CD4-positive, CD25-positive, alpha-beta regulatory T cell (primary cell): ENCODE data around the gene RNF126. TPM values are rescaled to one million over a fixed set of nuclear protein-coding genes. Genes with fewer than 3 reads are reported as not detected.

Experiments used
- ATAC-seq, 2 donors: fragments of 150-1000 bp; cut with Tn5 transposase; one replicate each; pipeline ENCODE4 v1.10.0; 2021; ENCODE audit warnings: low read depth in 2 of 2, moderate number of reproducible peaks in 2 of 2, moderate library complexity in 1 of 2
- DNase-seq, 3 donors: peaks; one replicate each; pipeline versions ENCODE4 v3.0.0 to v3.0.0-alpha.2; 2012 to 2022; ENCODE audit warnings: mixed read lengths in 1 of 3
- H3K27ac ChIP-seq: one replicate; pipeline ENCODE4 v1.7.0; 2013; ENCODE audit warnings: mild to moderate bottlenecking, low read length; ENCODE audit not compliant: insufficient read depth, poor library complexity, severe bottlenecking
- H3K27me3 ChIP-seq: one replicate; pipeline ENCODE4 v1.7.0; 2013; ENCODE audit warnings: low read length; ENCODE audit not compliant: control insufficient read depth, insufficient read depth
- H3K36me3 ChIP-seq: one replicate; pipeline ENCODE4 v1.7.0; 2013; ENCODE audit warnings: mild to moderate bottlenecking, low read length, moderate library complexity; ENCODE audit not compliant: control insufficient read depth, insufficient read depth
- H3K4me1 ChIP-seq: 2 replicates; pipeline ENCODE4 v1.7.0; 2013; ENCODE audit warnings: mild to moderate bottlenecking, low read length; ENCODE audit not compliant: insufficient read depth, control insufficient read depth, poor library complexity, severe bottlenecking
- H3K4me3 ChIP-seq: one replicate; pipeline ENCODE4 v1.7.0; 2013; ENCODE audit warnings: low read depth, mild to moderate bottlenecking, low read length, moderate library complexity
- H3K9me3 ChIP-seq, 2 experiments: 1 replicate in 1 of 2; 2 replicates in 1 of 2; pipeline ENCODE4 v1.7.0; 2013; ENCODE audit warnings: low read length in 2 of 2, mild to moderate bottlenecking in 1 of 2, moderate library complexity in 1 of 2; ENCODE audit not compliant: control insufficient read depth in 2 of 2
- H3K27ac Mint-ChIP-seq, 3 donors: one replicate each; pipeline ENCODE4 v1.8.0; 2020 to 2022; ENCODE audit warnings: mild to moderate bottlenecking in 3 of 3, mixed read lengths in 3 of 3, moderate library complexity in 2 of 3
- H3K27me3 Mint-ChIP-seq: one replicate; pipeline ENCODE4 v1.8.0; 2022; ENCODE audit warnings: mild to moderate bottlenecking, mixed read lengths
- H3K36me3 Mint-ChIP-seq: one replicate; pipeline ENCODE4 v1.8.0; 2020; ENCODE audit warnings: mixed read lengths
- H3K4me1 Mint-ChIP-seq, 4 donors: one replicate each; pipeline ENCODE4 v1.8.0; 2020 to 2022; ENCODE audit warnings: mixed read lengths in 4 of 4, mild to moderate bottlenecking in 1 of 4
- H3K4me3 Mint-ChIP-seq, 4 donors: one replicate each; pipeline ENCODE4 v1.8.0; 2020 to 2022; ENCODE audit warnings: mild to moderate bottlenecking in 4 of 4, mixed read lengths in 4 of 4, moderate library complexity in 3 of 4
- H3K9me3 Mint-ChIP-seq, 7 donors: one replicate each; pipeline ENCODE4 v1.8.0; 2020 to 2022; ENCODE audit warnings: mixed read lengths in 7 of 7, mild to moderate bottlenecking in 3 of 7, moderate library complexity in 2 of 7
- polyA plus RNA-seq, 4 donors: library from polyadenylated mRNA; unstranded; fragments of 300-500 nt; fragmentation: Illumina TruSeq; gene quantifications; one replicate each; pipeline ENCODE4 v1.2.3, GENCODE V29; 2021
- total RNA-seq: library from RNA; stranded (reverse); gene quantifications from one replicate; pipeline ENCODE4 v1.2.3, GENCODE V29; 2022

Gene RNF126
- total and polyA plus RNA-seq, 5 donors from 2014 or later, result 57.2 to 124 (median 78.5) TPM

DNA sequence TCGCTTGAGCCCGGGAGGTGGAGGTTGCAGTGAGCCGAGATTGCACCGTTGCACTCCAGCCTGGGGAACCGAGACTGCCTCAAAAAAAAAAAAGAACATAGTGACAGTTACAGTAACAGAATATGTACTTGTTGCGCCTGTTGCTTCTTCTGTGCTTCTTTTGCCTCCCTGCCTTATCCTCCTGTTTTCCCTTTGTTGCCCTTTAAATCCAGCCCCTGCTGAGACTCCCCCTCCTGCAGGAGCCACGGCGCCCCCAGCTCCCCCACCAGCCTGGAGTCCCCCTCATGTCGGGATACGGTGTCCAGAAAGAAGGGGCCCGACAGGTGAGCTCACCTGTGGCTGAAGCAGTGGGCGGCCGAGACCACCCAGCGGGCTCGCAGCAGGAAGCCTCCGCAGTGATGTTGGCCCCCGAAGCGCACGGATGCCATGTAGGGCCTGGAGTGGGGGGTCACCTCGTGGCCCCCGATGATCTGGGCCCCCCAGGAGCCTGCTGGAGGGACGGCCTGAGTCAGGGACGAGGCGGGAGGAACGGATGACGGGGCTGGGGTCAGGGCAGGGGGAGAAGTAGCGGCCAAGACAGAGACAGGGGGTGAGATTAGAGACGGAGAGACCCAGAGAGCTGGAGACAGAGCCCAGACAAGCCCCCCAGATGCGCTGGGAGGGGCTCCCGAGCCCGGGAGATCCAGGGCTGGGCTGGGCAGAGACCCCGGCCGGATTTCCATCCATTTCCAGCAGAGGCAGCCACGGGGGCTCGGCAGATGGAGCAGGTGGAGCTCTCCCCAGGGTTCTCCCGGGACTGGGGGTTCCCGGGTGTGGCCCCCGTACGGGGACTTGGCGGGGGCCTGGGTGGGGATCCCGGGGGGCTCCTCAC lies 31.7 kb upstream of the RNF126 start:
- no peaks in the 10 kb centered on the region for H3K9me3 Mint-ChIP-seq
- H3K27ac Mint-ChIP-seq, result no peak overlapping the region
- no peak overlapping the region for H3K27ac ChIP-seq
- H3K27me3 ChIP-seq, result no peaks in the 10 kb centered on the region
- DNase-seq (no peak), ATAC-seq (no peak)
- H3K27me3 Mint-ChIP-seq, result peaks cover 23% of the 10 kb centered on the region
- H3K4me3 ChIP-seq, result no peak overlapping the region
- no peaks in the 10 kb centered on the region for H3K9me3 ChIP-seq
- no peaks in the 10 kb centered on the region for H3K36me3 Mint-ChIP-seq
- peaks cover 0 to 4% (median 0%) of the 10 kb centered on the region in 4 donors for H3K4me1 Mint-ChIP-seq
- no peak overlapping the region for H3K4me3 Mint-ChIP-seq
- H3K4me1 ChIP-seq, result peaks cover 6% of the 10 kb centered on the region
- H3K36me3 ChIP-seq, result no peaks in the 10 kb centered on the region

DNA sequence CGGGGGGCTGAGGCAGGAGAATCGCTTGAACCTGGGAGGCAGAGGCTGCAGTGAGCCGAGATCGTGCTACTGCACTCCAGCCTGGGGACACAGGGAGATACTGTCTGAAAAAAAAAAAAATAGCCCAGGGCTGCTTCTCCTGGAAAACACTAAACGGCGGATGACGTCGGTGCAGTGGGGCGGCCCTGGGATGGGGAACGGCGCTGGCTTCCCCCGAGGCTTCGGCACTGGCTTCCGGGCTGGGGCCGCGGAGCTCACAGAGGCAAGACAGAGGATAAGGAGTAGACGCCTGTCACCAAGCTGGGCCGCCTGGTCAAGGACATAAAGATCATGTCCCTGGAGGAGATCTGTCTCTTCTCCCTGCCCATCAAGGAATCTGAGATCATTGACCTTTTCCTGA lies 27.2 kb upstream of the RNF126 start:
- no peak for ATAC-seq
- Mint-ChIP-seq H3K27ac (no peak overlapping the region), H3K27me3 (peaks cover 6% of the 10 kb centered on the region), H3K9me3 (peaks cover 0 to 5% (median 0%) of the 10 kb centered on the region in 7 donors), H3K36me3 (no peaks in the 10 kb centered on the region), H3K4me1 (no peaks in the 10 kb centered on the region), H3K4me3 (no peak overlapping the region)
- no peaks in the 10 kb centered on the region for H3K27me3 ChIP-seq
- no peak overlapping the region for H3K4me3 ChIP-seq
- no peak overlapping the region for H3K27ac ChIP-seq
- peaks cover under 1% of the 10 kb centered on the region for H3K4me1 ChIP-seq
- H3K9me3 ChIP-seq, result no peaks in the 10 kb centered on the region
- H3K36me3 ChIP-seq, result no peaks in the 10 kb centered on the region
- no peak for DNase-seq

DNA sequence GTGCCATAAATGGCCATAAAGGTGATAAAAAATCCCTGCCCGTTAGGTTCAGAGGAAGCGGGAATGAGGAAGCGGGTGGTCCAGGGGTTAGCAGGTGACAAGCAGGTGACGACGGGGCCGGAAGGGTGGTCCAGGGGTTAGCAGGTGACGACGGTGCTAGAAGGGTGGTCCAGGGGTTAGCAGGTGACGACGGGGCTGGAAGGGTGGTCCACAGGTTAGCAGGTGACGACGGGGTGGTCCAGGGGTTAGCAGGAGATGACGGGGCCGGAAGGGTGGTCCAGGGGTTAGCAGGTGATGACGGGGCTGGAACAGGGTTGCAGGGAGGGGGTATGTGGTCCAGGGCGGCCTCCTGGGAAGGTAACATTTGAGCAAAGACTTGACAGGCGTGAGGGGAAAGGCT lies 26.0 kb upstream of the RNF126 start:
- Histone ChIP-seq H3K27me3 (no peaks in the 10 kb centered on the region), H3K4me3 (no peak overlapping the region), H3K4me1 (no peaks in the 10 kb centered on the region), H3K9me3 (no peaks in the 10 kb centered on the region), H3K27ac (no peak overlapping the region), H3K36me3 (no peaks in the 10 kb centered on the region)
- Mint-ChIP-seq H3K27ac (no peak overlapping the region), H3K4me1 (no peaks in the 10 kb centered on the region), H3K4me3 (peak overlapping the region in 1 of 4 donors; percentile 63), H3K9me3 (peaks cover 0 to 5% (median 0%) of the 10 kb centered on the region in 7 donors), H3K36me3 (no peaks in the 10 kb centered on the region), H3K27me3 (no peaks in the 10 kb centered on the region)
- DNase-seq (no peak), ATAC-seq (no peak)

DNA sequence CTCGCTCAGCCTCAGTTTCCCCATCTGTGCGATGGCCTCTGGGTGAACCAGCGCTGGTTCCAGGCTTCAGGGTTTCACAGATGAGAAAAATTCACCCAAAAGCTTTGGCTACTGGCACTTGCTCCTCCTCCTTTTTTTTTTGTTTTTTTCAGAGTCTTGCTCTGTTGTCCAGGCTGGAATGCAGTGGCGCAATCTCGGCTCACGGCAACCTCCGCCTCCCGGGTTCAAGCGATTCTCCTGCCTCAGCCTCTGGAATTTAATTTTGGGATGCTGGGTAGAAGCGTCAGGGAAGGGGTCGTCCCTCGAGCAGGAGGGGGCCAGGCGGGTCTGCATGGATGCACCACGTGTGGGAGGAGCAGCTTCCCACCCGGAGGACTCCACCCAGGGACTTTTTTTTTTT lies 25.2 kb upstream of the RNF126 start:
- H3K4me1 Mint-ChIP-seq, result no peaks in the 10 kb centered on the region
- no peak overlapping the region for H3K4me3 Mint-ChIP-seq
- Histone ChIP-seq H3K27me3 (no peaks in the 10 kb centered on the region), H3K4me1 (no peaks in the 10 kb centered on the region), H3K9me3 (no peaks in the 10 kb centered on the region), H3K27ac (no peak overlapping the region), H3K4me3 (no peak overlapping the region), H3K36me3 (no peaks in the 10 kb centered on the region)
- no peaks in the 10 kb centered on the region for H3K27me3 Mint-ChIP-seq
- no peak overlapping the region for H3K27ac Mint-ChIP-seq
- H3K36me3 Mint-ChIP-seq, result no peaks in the 10 kb centered on the region
- DNase-seq (no peak), ATAC-seq (no peak)
- H3K9me3 Mint-ChIP-seq, result peaks cover 0 to 5% (median 0%) of the 10 kb centered on the region in 7 donors

DNA sequence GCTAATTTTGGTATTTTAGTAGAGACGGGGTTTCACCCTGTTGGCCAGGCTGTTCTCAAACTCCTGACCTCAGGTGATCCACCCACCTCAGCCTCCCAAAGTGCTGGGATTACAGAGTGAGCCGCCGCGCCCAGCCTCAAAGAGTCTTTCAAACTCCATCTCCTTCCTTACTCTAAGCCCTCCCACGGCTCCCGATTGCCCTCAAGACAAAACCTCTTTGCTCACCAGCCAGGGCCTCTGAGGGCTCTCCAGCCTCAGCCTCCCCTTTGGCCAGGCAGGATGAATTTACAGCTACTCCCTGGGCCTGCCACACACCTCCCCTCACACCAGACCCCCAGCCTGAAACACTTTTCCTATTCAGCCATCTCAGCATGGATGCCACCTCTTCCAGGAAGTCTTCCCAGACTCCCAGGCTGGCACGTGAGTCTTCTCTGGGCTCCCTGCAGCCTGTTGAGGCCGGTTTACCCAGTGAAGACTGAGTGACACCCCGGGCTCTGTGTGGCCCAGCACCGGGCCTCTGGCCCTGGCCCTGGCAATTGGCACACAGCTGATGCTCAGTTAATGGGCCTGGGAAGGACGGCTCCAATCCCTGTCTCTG lies 24.7 kb upstream of the RNF126 start:
- H3K27ac Mint-ChIP-seq, result no peak overlapping the region

DNA sequence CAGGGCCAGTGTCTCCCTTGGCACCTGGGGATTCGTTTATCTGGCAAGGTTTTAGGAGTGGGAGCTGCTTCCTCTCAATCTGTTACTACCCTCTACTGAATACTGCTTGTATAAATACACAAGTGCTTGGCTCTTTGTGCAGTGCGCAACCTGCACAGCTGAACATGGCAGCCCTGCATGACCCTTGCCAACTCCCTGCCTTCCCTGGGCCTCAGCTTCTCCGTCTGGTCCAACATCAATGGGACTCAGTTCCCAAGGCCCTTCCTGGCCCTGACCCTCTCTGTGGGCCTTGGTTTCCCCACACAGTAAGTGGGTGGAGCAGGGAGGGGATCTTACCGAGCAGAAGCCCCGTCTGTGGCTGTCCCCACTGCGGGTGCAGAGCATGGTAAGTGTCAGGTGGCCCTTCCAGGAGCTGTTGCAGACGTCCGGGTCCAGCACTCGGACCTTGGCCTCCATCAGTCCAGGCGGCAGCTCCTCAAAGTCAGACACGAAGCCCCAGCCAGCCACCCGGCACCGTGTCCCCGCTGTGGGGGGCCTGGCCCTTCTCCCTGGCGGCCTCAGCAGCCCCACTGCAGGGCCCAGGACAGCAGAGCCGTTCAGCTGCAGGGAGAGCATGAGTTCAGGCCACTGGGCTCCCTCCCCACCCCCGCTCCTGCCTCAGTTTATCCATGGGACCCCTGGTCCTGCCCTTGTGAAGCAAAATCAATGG lies 23.7 kb upstream of the RNF126 start:
- Mint-ChIP-seq H3K4me1 (no peaks in the 10 kb centered on the region), H3K27ac (no peak overlapping the region), H3K9me3 (peaks cover 0 to 5% (median 0%) of the 10 kb centered on the region in 7 donors), H3K4me3 (peak overlapping the region in 1 of 4 donors; percentile 63), H3K27me3 (no peaks in the 10 kb centered on the region), H3K36me3 (no peaks in the 10 kb centered on the region)
- H3K27ac ChIP-seq, result no peak overlapping the region
- H3K36me3 ChIP-seq, result no peaks in the 10 kb centered on the region
- H3K27me3 ChIP-seq, result no peaks in the 10 kb centered on the region
- no peak for DNase-seq
- no peak for ATAC-seq
- no peaks in the 10 kb centered on the region for H3K9me3 ChIP-seq
- no peak overlapping the region for H3K4me3 ChIP-seq
- no peaks in the 10 kb centered on the region for H3K4me1 ChIP-seq

More for the DNA sequence above, 24.7 kb upstream of the RNF126 start:
- no peak for ATAC-seq
- Mint-ChIP-seq H3K9me3 (peaks cover 0 to 5% (median 0%) of the 10 kb centered on the region in 7 donors), H3K4me1 (no peaks in the 10 kb centered on the region), H3K4me3 (no peak overlapping the region), H3K27me3 (no peaks in the 10 kb centered on the region), H3K36me3 (no peaks in the 10 kb centered on the region)
- Histone ChIP-seq H3K36me3 (no peaks in the 10 kb centered on the region), H3K27me3 (no peaks in the 10 kb centered on the region), H3K9me3 (no peaks in the 10 kb centered on the region), H3K4me1 (no peaks in the 10 kb centered on the region), H3K4me3 (no peak overlapping the region), H3K27ac (no peak overlapping the region)
- no peak for DNase-seq

DNA sequence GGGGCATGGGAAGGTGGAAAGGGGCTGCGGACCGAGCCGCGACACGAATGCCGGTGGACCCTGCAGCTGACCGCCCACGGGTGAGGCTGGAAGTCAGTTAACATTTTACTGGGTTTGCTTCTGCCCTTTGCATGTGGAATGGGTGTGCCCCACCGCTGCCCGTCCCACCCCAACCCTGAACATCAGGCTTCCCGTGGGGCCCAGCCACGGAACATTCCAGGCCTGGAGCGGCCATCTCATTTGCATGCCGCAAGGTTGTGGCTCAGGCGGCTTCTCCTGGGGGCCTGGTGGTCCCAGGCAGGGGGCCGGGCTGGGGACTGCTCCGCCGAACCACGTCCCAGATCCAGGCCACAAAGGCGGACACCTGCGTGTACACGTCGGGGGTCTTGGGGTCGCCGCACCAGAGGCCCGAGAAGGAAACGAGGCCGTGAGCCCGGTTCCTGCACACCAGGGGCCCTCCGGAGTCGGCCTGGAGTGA lies 22.5 kb upstream of the RNF126 start:
- DNase-seq (no peak), ATAC-seq (no peak)
- Histone ChIP-seq H3K4me1 (peaks cover 5% of the 10 kb centered on the region), H3K36me3 (no peaks in the 10 kb centered on the region), H3K9me3 (no peaks in the 10 kb centered on the region), H3K27me3 (no peaks in the 10 kb centered on the region), H3K4me3 (no peak overlapping the region), H3K27ac (no peak overlapping the region)
- H3K9me3 Mint-ChIP-seq, result peaks cover 0 to 5% (median 0%) of the 10 kb centered on the region in 7 donors
- no peak overlapping the region for H3K27ac Mint-ChIP-seq
- peaks cover 0 to 4% (median 0%) of the 10 kb centered on the region in 4 donors for H3K4me1 Mint-ChIP-seq
- no peak overlapping the region for H3K4me3 Mint-ChIP-seq
- no peaks in the 10 kb centered on the region for H3K27me3 Mint-ChIP-seq
- no peaks in the 10 kb centered on the region for H3K36me3 Mint-ChIP-seq
